ENCODE results near the gene ATP1A1. TPM values are rescaled to one million over a fixed set of nuclear protein-coding genes. Genes with fewer than 3 reads are reported as not detected.

ATP1A1 gene
- total RNA-seq, 1 experiment from 2014 or later, result 181 TPM

DNA sequence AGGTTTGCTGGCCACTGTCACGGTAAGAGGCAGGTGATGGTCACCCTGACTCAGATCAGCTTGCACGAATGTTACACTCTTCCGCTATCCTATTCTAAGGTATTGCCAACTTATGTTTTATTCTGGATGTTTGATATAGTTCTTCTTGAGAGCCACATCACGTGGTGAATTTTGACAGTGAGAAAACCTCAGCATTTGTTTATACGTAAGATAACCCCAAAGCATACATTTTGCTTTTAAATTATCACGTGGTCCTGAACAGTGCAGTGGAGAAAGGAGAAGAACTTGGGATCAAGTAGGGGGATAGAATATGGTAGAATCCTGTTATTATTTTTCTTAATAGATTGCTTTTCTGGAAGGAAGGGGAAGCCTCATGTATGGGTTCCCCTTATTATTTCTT lies 16.6 kb downstream of the ATP1A1 start:
- no peak for TF ChIP-seq CTCF (conservative IDR thresholded peaks at IDR 0.05; ENCODE audit: low read depth, low read length)
- DNase-seq (no peak), ATAC-seq (no peak)
- Histone ChIP-seq H3K9me3 (ENCODE audit: low read length) (no peaks in the 10 kb centered on the region), H3K4me1 (ENCODE audit: insufficient read depth, low read length) (no peaks in the 10 kb centered on the region), H3K4me3 (ENCODE audit: low read length) (no peak overlapping the region), H4K20me1 (ENCODE audit: low read length) (no peaks in the 10 kb centered on the region), H3K9me2 (replicated peaks; ENCODE audit: low read length) (no peaks in the 10 kb centered on the region), H3K27ac (ENCODE audit: low read length) (no peak overlapping the region), H3K9ac (ENCODE audit: low read length) (no peak overlapping the region), H3K27me3 (ENCODE audit: low read length) (no peaks in the 10 kb centered on the region), H2AFZ (ENCODE audit: low read length) (no peak overlapping the region), H3K36me3 (ENCODE audit: low read depth, low read length) (peaks cover 90% of the 10 kb centered on the region), H3K79me2 (ENCODE audit: low read length) (no peaks in the 10 kb centered on the region), H3K4me2 (ENCODE audit: low read length) (no peak overlapping the region), H3F3A (ENCODE audit: low read length, unreplicated experiment) (no peaks in the 10 kb centered on the region)
- intact Hi-C loops (cut with micrococcal nuclease), result no loop called here
- POLR2A ChIA-PET (ENCODE audit: unreplicated experiment), result no interaction called here
- no TSS peak for BruUV-seq (replicated peaks)
- CTCF ChIA-PET, result no interaction called here

DNA sequence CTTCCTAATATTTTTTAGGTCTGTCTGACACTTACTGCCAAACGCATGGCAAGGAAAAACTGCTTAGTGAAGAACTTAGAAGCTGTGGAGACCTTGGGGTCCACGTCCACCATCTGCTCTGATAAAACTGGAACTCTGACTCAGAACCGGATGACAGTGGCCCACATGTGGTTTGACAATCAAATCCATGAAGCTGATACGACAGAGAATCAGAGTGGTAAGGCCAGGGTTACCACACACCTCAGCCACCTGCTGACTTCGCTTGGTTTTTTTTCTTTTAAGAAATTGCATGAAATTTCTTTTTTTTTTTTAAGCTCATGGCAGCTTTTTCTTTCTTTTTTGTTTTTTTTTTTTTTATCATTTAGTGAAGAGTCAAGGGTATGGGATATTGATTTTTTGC lies 17.2 kb downstream of the ATP1A1 start:
- CTCF ChIA-PET, result interaction anchor here (0.6 kb wide), 1 partner anchor 347 kb away, joined by 4 read pairs; no protein-coding TSS in a partner anchor
- BruUV-seq (replicated peaks), result no TSS peak

DNA sequence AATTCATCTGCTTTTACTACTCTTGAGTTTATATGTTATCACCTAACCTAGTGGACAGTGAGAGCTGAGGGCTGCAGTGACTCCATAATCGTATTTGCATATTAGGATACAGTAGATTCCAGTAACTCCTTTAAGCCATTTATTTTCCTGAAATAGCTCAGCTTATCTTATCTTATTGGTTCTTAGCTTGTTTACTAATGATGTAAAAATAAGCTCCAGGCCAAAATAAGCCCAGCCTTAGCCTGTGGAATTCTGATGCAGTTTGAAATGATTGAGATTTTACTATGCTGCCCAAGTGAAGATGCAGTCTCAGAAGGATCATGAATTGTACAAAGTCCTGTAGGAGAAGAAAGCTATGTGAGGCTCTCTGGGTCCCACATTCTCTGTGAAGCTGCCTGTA lies 18.1 kb downstream of the ATP1A1 start:
- no peaks in the 10 kb centered on the region for H3K9me2 ChIP-seq (replicated peaks; ENCODE audit: low read length)
- no peaks in the 10 kb centered on the region for H3K27me3 ChIP-seq (ENCODE audit: low read length)
- no TSS peak for BruUV-seq (replicated peaks)
- H3K4me2 ChIP-seq (ENCODE audit: low read length), result no peak overlapping the region
- no peaks in the 10 kb centered on the region for H3K4me1 ChIP-seq (ENCODE audit: insufficient read depth, low read length)
- H3K9me3 ChIP-seq (ENCODE audit: low read length), result no peaks in the 10 kb centered on the region
- TF ChIP-seq EZH2 (IDR thresholded peaks at IDR 0.05; ENCODE audit: low read length, unreplicated experiment) (no peak), EZH2phosphoT487 (IDR thresholded peaks at IDR 0.05; ENCODE audit: borderline replicate concordance, low read length) (no peak), CTCF (conservative IDR thresholded peaks at IDR 0.05; ENCODE audit: low read depth, low read length) (no peak)
- no peak overlapping the region for H2AFZ ChIP-seq (ENCODE audit: low read length)
- H3K79me2 ChIP-seq (ENCODE audit: low read length), result no peaks in the 10 kb centered on the region
- CTCF ChIA-PET, result no interaction called here
- ATAC-seq (no peak), DNase-seq (no peak)
- no peaks in the 10 kb centered on the region for H4K20me1 ChIP-seq (ENCODE audit: low read length)
- H3K36me3 ChIP-seq (ENCODE audit: low read depth, low read length), result peaks cover 89% of the 10 kb centered on the region
- H3F3A ChIP-seq (ENCODE audit: low read length, unreplicated experiment), result no peaks in the 10 kb centered on the region
- intact Hi-C loops (cut with micrococcal nuclease), result no loop called here
- H3K27ac ChIP-seq (ENCODE audit: low read length), result no peak overlapping the region
- H3K9ac ChIP-seq (ENCODE audit: low read length), result no peak overlapping the region
- POLR2A ChIA-PET (ENCODE audit: unreplicated experiment), result no interaction called here
- H3K4me3 ChIP-seq (ENCODE audit: low read length), result no peak overlapping the region

More for the DNA sequence above, 17.2 kb downstream of the ATP1A1 start:
- H4K20me1 ChIP-seq (ENCODE audit: low read length), result no peaks in the 10 kb centered on the region
- no peak overlapping the region for H2AFZ ChIP-seq (ENCODE audit: low read length)
- H3K4me3 ChIP-seq (ENCODE audit: low read length), result no peak overlapping the region
- intact Hi-C loops (cut with micrococcal nuclease), result no loop called here
- POLR2A ChIA-PET (ENCODE audit: unreplicated experiment), result interaction anchor here (0.6 kb wide), 1 partner anchor 81 kb away, joined by 3 read pairs; no protein-coding TSS in a partner anchor
- no peaks in the 10 kb centered on the region for H3K9me3 ChIP-seq (ENCODE audit: low read length)
- no peaks in the 10 kb centered on the region for H3K27me3 ChIP-seq (ENCODE audit: low read length)
- H3K9me2 ChIP-seq (replicated peaks; ENCODE audit: low read length), result no peaks in the 10 kb centered on the region
- no peak overlapping the region for H3K4me2 ChIP-seq (ENCODE audit: low read length)
- ATAC-seq (no peak), DNase-seq (no peak)
- no peak overlapping the region for H3K9ac ChIP-seq (ENCODE audit: low read length)
- H3F3A ChIP-seq (ENCODE audit: low read length, unreplicated experiment), result no peaks in the 10 kb centered on the region
- no peak overlapping the region for H3K27ac ChIP-seq (ENCODE audit: low read length)
- TF ChIP-seq EZH2 (IDR thresholded peaks at IDR 0.05; ENCODE audit: low read length, unreplicated experiment) (no peak), EZH2phosphoT487 (IDR thresholded peaks at IDR 0.05; ENCODE audit: borderline replicate concordance, low read length) (no peak), CTCF (conservative IDR thresholded peaks at IDR 0.05; ENCODE audit: low read depth, low read length) (no peak)
- H3K79me2 ChIP-seq (ENCODE audit: low read length), result no peaks in the 10 kb centered on the region
- peaks cover 90% of the 10 kb centered on the region for H3K36me3 ChIP-seq (ENCODE audit: low read depth, low read length)
- H3K4me1 ChIP-seq (ENCODE audit: insufficient read depth, low read length), result no peaks in the 10 kb centered on the region

Data from PC-3 (cell line).